Keratinocyte (primary cell): ENCODE measurements around the gene LRRTM3. TPM values are rescaled to one million over a fixed set of nuclear protein-coding genes. Genes with fewer than 3 reads are reported as not detected.

Experiments used
- DNase-seq: peaks from one replicate; pipeline ENCODE4 v3.0.0-alpha.2; 2011; ENCODE audit warnings: low read depth, missing footprints, low spot score
- FAIRE-seq: peaks from 2 replicates; lab custom pipeline; 2011; peaks lifted over from hg19 to GRCh38; lab: Jason Lieb, UNC
- H2AFZ ChIP-seq: 2 replicates; pipeline ENCODE4 v1.6.0; 2012; ENCODE audit warnings: low read length, control low read depth, inconsistent platforms; ENCODE audit not compliant: control insufficient read depth
- H3K27ac ChIP-seq: 2 replicates; pipeline ENCODE4 v1.5.1; 2011; ENCODE audit warnings: low read length; ENCODE audit not compliant: control insufficient read depth, insufficient read depth
- H3K27me3 ChIP-seq: 3 replicates; pipeline ENCODE4 v1.6.0; 2011; ENCODE audit warnings: low read length; ENCODE audit not compliant: control insufficient read depth, insufficient read depth; ENCODE audit errors: extremely low read depth
- H3K36me3 ChIP-seq, 2 experiments: 2 replicates in 1 of 2; 3 replicates in 1 of 2; pipeline ENCODE4 v1.5.1; 2011; ENCODE audit warnings: low read length in 2 of 2, mild to moderate bottlenecking in 1 of 2; ENCODE audit not compliant: control insufficient read depth in 2 of 2, insufficient read depth in 2 of 2; ENCODE audit errors: extremely low read depth in 1 of 2
- H3K4me1 ChIP-seq: 3 replicates; pipeline ENCODE4 v1.5.1; 2011; ENCODE audit warnings: low read length; ENCODE audit not compliant: control insufficient read depth, insufficient read depth; ENCODE audit errors: extremely low read depth
- H3K4me2 ChIP-seq: 3 replicates; pipeline ENCODE4 v1.6.0; 2011; ENCODE audit warnings: low read depth, low read length; ENCODE audit not compliant: control insufficient read depth, insufficient read depth; ENCODE audit errors: extremely low read depth
- H3K4me3 ChIP-seq, 3 experiments: fragments of 200-600 bp in 1 of 3; sonication (generic) in 1 of 3; 2 replicates in 2 of 3; 3 replicates in 1 of 3; pipeline ENCODE4 v1.5.1; 2011 to 2016; ENCODE audit warnings: low read length in 3 of 3, mild to moderate bottlenecking in 3 of 3, control low read depth in 2 of 3, inconsistent platforms in 1 of 3, low read depth in 1 of 3, mixed read lengths in 1 of 3, mixed run types in 1 of 3, moderate library complexity in 1 of 3; ENCODE audit not compliant: control insufficient read depth in 2 of 3, insufficient read depth in 2 of 3; ENCODE audit errors: extremely low read depth in 1 of 3
- H3K79me2 ChIP-seq: 2 replicates; pipeline ENCODE4 v1.6.0; 2012; ENCODE audit warnings: low read length; ENCODE audit not compliant: control insufficient read depth, insufficient read depth
- H3K9ac ChIP-seq: 3 replicates; pipeline ENCODE4 v1.6.0; 2011; ENCODE audit warnings: low read length; ENCODE audit not compliant: control insufficient read depth, insufficient read depth; ENCODE audit errors: extremely low read depth
- H3K9me1 ChIP-seq: 3 replicates; pipeline ENCODE4 v1.6.0; 2011; ENCODE audit warnings: low read length; ENCODE audit not compliant: control insufficient read depth, insufficient read depth; ENCODE audit errors: extremely low read depth
- H3K9me3 ChIP-seq: 2 replicates; pipeline ENCODE4 v1.5.1; 2012; ENCODE audit warnings: low read depth, low read length; ENCODE audit not compliant: control insufficient read depth
- H4K20me1 ChIP-seq: 3 replicates; pipeline ENCODE4 v1.6.0; 2011; ENCODE audit warnings: low read length; ENCODE audit not compliant: control insufficient read depth, insufficient read depth; ENCODE audit errors: extremely low read depth
- EZH2 ChIP-seq: IDR thresholded peaks from one replicate; pipeline ENCODE4 v1.6.1; 2012; ENCODE audit warnings: inconsistent platforms, mild to moderate bottlenecking, low read length, moderate library complexity
- dilution Hi-C: fragments of 300-500 bp; cut with MboI; formaldehyde crosslinking; loops from one replicate; pipeline ENCODE4 v1.7.0; 2020; ENCODE audit warnings: low sequenced_read_pairs; ENCODE audit not compliant: extremely low pct_ligation_motif_present
- polyA plus RNA-seq, 5 experiments: library from polyadenylated mRNA; depleted of rRNA in 3 of 5; stranded (reverse) in 3 of 5; stranded (forward) in 1 of 5; unstranded in 1 of 5; fragments of >200 nt; gene quantifications; 1 replicate in 1 of 5; 2 replicates in 3 of 5; 3 replicates in 1 of 5; pipeline versions ENCODE4 v1.2.1 to v1.2.3, GENCODE V29; 2011 to 2012; ENCODE audit warnings: missing spikeins in 2 of 5, low read depth in 1 of 5, low replicate concordance in 1 of 5
- TF ChIP-seq, protein P1 (sequence below), 3 experiments: IDR thresholded peaks in 1 of 3; conservative IDR thresholded peaks in 1 of 3; optimal IDR thresholded peaks in 1 of 3; 2 replicates in 2 of 3; 3 replicates in 1 of 3; pipeline versions ENCODE3 to v1.5.1; 2011; ENCODE audit warnings: low read length in 3 of 3, mild to moderate bottlenecking in 3 of 3, moderate library complexity in 2 of 3, control low read depth in 1 of 3, inconsistent platforms in 1 of 3; ENCODE audit not compliant: insufficient read depth in 2 of 3; ENCODE audit errors: extremely low read depth in 1 of 3

LRRTM3 gene
- polyA plus RNA-seq, 1 donor (not counting 4 experiments of a cell fraction or from before 2014, with no cell fraction given), result not detected

DNA sequence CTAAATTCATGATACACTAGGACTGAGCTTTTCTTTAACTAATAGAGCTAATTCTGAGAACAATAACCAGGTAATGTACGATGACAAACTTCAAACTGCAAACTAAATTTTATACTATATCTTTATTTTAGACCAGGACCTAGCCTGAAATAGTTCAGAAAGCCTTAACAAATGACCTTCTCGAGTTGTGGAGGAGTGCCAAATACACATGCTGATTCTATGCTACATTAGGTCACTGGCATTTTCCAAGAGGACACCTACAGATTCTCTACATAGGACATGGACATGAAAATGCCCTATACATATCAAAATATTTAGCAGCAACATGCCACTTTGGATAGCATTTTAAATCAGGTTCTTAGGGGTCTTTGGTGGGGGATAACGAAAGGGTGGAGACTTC, 44.0 kb upstream of the LRRTM3 start:
- DNase-seq (no peak), FAIRE-seq (no peak)
- no peak for TF ChIP-seq EZH2
- TF ChIP-seq, protein P1, sequence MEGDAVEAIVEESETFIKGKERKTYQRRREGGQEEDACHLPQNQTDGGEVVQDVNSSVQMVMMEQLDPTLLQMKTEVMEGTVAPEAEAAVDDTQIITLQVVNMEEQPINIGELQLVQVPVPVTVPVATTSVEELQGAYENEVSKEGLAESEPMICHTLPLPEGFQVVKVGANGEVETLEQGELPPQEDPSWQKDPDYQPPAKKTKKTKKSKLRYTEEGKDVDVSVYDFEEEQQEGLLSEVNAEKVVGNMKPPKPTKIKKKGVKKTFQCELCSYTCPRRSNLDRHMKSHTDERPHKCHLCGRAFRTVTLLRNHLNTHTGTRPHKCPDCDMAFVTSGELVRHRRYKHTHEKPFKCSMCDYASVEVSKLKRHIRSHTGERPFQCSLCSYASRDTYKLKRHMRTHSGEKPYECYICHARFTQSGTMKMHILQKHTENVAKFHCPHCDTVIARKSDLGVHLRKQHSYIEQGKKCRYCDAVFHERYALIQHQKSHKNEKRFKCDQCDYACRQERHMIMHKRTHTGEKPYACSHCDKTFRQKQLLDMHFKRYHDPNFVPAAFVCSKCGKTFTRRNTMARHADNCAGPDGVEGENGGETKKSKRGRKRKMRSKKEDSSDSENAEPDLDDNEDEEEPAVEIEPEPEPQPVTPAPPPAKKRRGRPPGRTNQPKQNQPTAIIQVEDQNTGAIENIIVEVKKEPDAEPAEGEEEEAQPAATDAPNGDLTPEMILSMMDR (optimal IDR thresholded peaks at IDR 0.05 in 1 of 3, IDR thresholded peaks at IDR 0.05 in 1 of 3, conservative IDR thresholded peaks at IDR 0.05 in 1 of 3; ENCODE audit: extremely low read depth in 1 of 3, insufficient read depth in 2 of 3, low read length in 3 of 3), result no peak
- no peaks in the 10 kb centered on the region for H3K9me3 ChIP-seq
- H3K4me3 ChIP-seq, result no peak overlapping the region
- dilution Hi-C loops, result no loop called here
- no peaks in the 10 kb centered on the region for H3K9me1 ChIP-seq
- H3K27me3 ChIP-seq, result no peaks in the 10 kb centered on the region
- H3K36me3 ChIP-seq, result no peaks in the 10 kb centered on the region
- no peak overlapping the region for H2AFZ ChIP-seq
- no peak overlapping the region for H3K9ac ChIP-seq
- H3K79me2 ChIP-seq, result no peaks in the 10 kb centered on the region
- no peaks in the 10 kb centered on the region for H3K4me1 ChIP-seq
- H3K4me2 ChIP-seq, result no peak overlapping the region
- no peaks in the 10 kb centered on the region for H4K20me1 ChIP-seq
- H3K27ac ChIP-seq, result no peak overlapping the region

DNA sequence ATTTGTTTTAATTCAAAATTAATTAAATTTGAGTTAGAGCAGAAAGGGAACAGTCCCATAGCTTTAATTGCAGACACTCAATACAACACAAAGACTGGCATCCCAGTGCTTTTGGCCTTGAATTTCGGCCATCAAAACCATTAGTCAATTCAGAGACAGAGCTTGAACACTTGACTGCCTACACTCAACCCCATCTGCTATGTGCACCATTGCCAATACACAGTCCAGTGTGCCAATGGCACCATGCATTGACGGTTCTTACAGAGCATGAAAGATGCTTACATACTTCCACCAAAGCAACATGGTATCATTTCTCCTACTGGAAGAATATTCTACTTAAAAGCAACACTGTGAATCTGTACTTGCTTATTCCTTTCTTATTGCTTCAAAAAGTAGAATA, 43.6 kb upstream of the LRRTM3 start:
- H3K9me3 ChIP-seq, result no peaks in the 10 kb centered on the region
- no peaks in the 10 kb centered on the region for H3K36me3 ChIP-seq
- TF ChIP-seq EZH2, result no peak
- TF ChIP-seq, protein P1 (optimal IDR thresholded peaks at IDR 0.05 in 1 of 3, IDR thresholded peaks at IDR 0.05 in 1 of 3, conservative IDR thresholded peaks at IDR 0.05 in 1 of 3; ENCODE audit: extremely low read depth in 1 of 3, insufficient read depth in 2 of 3, low read length in 3 of 3), result no peak
- DNase-seq (no peak), FAIRE-seq (no peak)
- no peak overlapping the region for H3K4me3 ChIP-seq
- H3K9me1 ChIP-seq, result no peaks in the 10 kb centered on the region
- H2AFZ ChIP-seq, result no peak overlapping the region
- H3K4me2 ChIP-seq, result no peak overlapping the region
- H4K20me1 ChIP-seq, result no peaks in the 10 kb centered on the region
- dilution Hi-C loops, result no loop called here
- H3K79me2 ChIP-seq, result no peaks in the 10 kb centered on the region
- H3K27me3 ChIP-seq, result no peaks in the 10 kb centered on the region
- no peak overlapping the region for H3K27ac ChIP-seq
- H3K9ac ChIP-seq, result no peak overlapping the region
- H3K4me1 ChIP-seq, result no peaks in the 10 kb centered on the region
